SK-N-SH (cell line): ENCODE results near the gene DPYSL4.

ENCODE experiments used
- CTCF ChIP-seq: fragments of 200-600 bp; sonication (generic); IDR thresholded peaks from 2 replicates; pipeline ENCODE4 v1.6.1; 2017; ENCODE audit warnings: antibody characterized with exemption, mild to moderate bottlenecking, moderate library complexity
- EP300 ChIP-seq, 2 experiments: IDR thresholded peaks; 2 replicates each; pipeline versions ENCODE4 v1.4.0 to v1.6.1; 2012; ENCODE audit warnings: borderline replicate concordance in 1 of 2, low read depth in 1 of 2, low read length in 1 of 2
- MAX ChIP-seq: IDR thresholded peaks from 2 replicates; pipeline ENCODE4 v1.4.0; 2012; ENCODE audit warnings: low read depth

GRCh38 chr10:132241496-132241895, 54.7 kb downstream of the DPYSL4 start:
- TF ChIP-seq CTCF (no peak), MAX (no peak), EP300 (IDR thresholded peaks at IDR 0.05; ENCODE audit: borderline replicate concordance in 1 of 2, low read depth in 1 of 2, low read length in 1 of 2) (no peak)
